Lower leg skin (tissue), 4 donors: ENCODE results near the gene A2M. TPM values are rescaled to one million over a fixed set of nuclear protein-coding genes. Genes with fewer than 3 reads are reported as not detected.

ENCODE experiments used
- DNase-seq, 2 donors: peaks; one replicate each; pipeline ENCODE4 v3.0.0-alpha.2; 2019; ENCODE audit warnings: low spot score in 2 of 2
- H3K4me3 ChIP-seq: fragments of 200-600 bp; sonication (generic); 2 replicates; pipeline ENCODE4 v1.5.1; 2017; ENCODE audit warnings: mild to moderate bottlenecking, low read depth; ENCODE audit not compliant: poor library complexity, severe bottlenecking
- POLR2A ChIP-seq, 2 donors: fragments of 450-650 bp; IDR thresholded peaks; one replicate each; pipeline ENCODE4 v1.6.1; 2016 to 2017; ENCODE audit warnings: antibody characterized with exemption in 2 of 2, mild to moderate bottlenecking in 1 of 2, moderate library complexity in 1 of 2
- WGBS, 2 donors: methylation state at CpG; one replicate each; pipeline ENCODE4 v1.1.5; 2018; 5-methylcytosine and 5-hydroxymethylcytosine counted together
- intact Hi-C: fragments of 100-400 bp; cut with DNase I; formaldehyde crosslinking; loops from one replicate; pipeline ENCODE4 v1.15.0; 2023; ENCODE audit warnings: low total_unique reads
- total RNA-seq, 4 donors: library from RNA; depleted of rRNA; stranded (reverse); fragments of >200 nt; gene quantifications; one replicate each; pipeline ENCODE4 v1.1.0, GENCODE V29; 2016
- TF ChIP-seq, protein P1 (sequence below), 3 donors: fragments of 450-650 bp; IDR thresholded peaks; one replicate each; pipeline ENCODE4 v1.5.1; 2016; ENCODE audit warnings: antibody characterized with exemption in 3 of 3, mild to moderate bottlenecking in 3 of 3, moderate library complexity in 2 of 3

Gene A2M
- 100 to 1,000 TPM in 1 of 4 donors, 10 to 100 TPM in 3; 32.9 to 123 (median 49.6) TPM for total RNA-seq

DNA sequence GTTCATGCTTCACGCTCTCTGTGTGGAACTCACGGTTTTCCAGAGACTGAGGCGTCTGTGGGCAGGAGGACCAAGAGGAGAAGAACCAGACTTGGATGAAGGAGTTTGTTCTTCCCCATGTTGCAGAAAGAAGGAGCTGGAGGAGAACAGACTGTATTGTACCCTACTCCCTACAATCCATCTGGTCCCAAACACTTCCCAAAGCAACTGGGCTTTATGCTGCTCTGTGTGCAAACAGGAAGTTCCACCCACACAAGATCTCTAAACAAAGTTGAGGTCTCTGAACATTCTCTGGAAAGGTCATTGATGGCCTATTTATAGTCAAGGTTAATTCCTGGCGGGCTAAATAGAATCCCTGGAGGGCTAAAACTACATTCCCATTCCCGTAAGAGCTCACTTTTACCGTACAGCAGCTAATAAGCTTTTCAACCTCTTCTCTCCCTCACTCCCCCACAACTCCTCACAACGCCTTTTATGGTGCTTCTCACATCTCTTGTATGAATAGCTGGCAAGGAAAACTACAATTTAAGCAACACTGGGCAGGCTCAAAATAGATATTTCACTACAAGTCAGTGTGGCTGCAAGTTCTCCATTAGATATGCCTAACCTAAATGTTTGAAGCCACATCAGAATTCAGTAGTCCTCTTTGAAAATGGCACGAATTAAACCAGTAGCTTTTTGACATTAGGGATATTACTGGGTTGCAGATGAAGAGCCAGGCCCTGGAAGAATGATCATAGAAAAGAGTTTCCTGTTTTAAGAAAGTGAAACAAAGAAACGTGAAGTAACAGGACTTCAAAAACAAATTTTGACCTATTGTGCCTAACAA is at the start of gene A2M:
Gene A2M (minus strand): TSS at position 189 of the 829 bp plus-strand sequence. CDS start 70 bp downstream, at position 119.
- intact Hi-C loops = no loop called here
- H3K4me3 ChIP-seq = no peak within 1 kb of the TSS
- 52 to 58% methylated on average over 9 of the region's 9 CpGs for WGBS, 2 donors
- TF ChIP-seq, protein P1, sequence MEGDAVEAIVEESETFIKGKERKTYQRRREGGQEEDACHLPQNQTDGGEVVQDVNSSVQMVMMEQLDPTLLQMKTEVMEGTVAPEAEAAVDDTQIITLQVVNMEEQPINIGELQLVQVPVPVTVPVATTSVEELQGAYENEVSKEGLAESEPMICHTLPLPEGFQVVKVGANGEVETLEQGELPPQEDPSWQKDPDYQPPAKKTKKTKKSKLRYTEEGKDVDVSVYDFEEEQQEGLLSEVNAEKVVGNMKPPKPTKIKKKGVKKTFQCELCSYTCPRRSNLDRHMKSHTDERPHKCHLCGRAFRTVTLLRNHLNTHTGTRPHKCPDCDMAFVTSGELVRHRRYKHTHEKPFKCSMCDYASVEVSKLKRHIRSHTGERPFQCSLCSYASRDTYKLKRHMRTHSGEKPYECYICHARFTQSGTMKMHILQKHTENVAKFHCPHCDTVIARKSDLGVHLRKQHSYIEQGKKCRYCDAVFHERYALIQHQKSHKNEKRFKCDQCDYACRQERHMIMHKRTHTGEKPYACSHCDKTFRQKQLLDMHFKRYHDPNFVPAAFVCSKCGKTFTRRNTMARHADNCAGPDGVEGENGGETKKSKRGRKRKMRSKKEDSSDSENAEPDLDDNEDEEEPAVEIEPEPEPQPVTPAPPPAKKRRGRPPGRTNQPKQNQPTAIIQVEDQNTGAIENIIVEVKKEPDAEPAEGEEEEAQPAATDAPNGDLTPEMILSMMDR (IDR thresholded peaks at IDR 0.05) = no peak
- no peak for TF ChIP-seq POLR2A (IDR thresholded peaks at IDR 0.05)
- DNase-seq = no peak

DNA sequence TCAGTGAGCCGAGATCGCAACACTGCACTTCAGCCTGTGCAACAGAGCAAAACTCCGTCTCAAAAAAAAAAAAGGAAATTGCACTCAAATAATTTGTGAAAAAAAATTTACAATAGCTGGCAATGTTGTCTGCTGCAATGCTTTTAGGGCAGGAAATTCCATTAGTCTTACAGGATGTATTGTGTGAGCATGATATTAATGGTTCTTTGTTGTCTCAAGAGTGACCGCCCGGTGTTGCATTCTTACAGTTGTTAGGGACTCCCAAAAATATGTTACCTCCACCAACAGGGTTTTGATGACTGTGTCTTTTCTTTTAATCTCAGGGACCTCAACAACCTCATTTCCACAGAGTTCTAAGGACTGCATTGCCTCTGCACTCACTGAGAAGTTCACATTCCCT is 47.7 kb upstream of the A2M start:
- TF ChIP-seq, protein P1 (IDR thresholded peaks at IDR 0.05) = no peak
- TF ChIP-seq POLR2A (IDR thresholded peaks at IDR 0.05) = no peak
- DNase-seq = no peak
- intact Hi-C loops = no loop called here
- WGBS, 2 donors = 66 to 73% methylated on average over 5 of the region's 5 CpGs
- H3K4me3 ChIP-seq = no peak overlapping the region

DNA sequence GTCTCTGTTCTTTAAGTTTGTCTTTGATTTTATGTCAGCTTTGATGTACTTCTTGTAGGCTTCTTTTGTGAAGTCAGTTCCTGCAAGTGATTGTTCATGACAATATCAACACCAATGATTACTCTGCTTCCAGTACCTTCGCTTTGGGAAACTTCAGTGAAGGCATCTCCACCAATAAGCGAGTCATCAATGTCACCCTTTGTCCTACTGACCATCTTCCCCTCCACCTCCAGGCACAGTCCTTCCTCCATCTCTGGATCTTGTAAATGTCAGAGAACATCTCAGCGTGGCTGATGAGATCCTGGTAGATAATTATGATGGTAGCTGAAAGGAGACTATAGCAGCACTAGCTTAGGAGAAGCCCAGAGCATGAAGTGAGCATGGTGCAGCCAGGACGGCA is 40.4 kb upstream of the A2M start:
- DNase-seq = no peak
- WGBS, 2 donors = 83 to 84% methylated on average over 4 of the region's 4 CpGs
- H3K4me3 ChIP-seq = no peak overlapping the region
- intact Hi-C loops = no loop called here
- TF ChIP-seq, protein P1 (IDR thresholded peaks at IDR 0.05) = no peak
- TF ChIP-seq POLR2A (IDR thresholded peaks at IDR 0.05) = no peak

DNA sequence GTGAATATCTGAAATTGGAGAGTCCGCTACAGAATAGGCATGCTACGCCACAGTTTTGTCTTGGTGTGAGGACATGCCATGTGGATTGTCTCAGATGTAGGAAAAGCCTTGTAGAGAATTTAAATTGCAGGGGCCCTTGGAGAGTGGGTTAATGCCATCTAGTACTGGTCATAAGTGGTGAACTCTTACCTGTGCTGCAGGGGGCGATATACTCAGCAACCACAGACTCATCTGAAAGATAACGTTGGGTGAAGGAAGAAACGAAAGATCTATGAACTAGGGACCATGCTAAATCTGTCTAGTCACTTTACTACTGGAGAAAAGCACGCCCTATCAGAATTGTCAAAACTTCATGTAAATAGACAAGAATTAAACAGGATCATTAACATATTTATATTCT is 33.7 kb upstream of the A2M start:
- WGBS, 2 donors = 71 to 79% methylated on average over 6 of the region's 6 CpGs
- intact Hi-C loops = no loop called here
- no peak for DNase-seq
- H3K4me3 ChIP-seq = no peak overlapping the region
- TF ChIP-seq POLR2A (IDR thresholded peaks at IDR 0.05) = no peak
- TF ChIP-seq, protein P1 (IDR thresholded peaks at IDR 0.05) = no peak

DNA sequence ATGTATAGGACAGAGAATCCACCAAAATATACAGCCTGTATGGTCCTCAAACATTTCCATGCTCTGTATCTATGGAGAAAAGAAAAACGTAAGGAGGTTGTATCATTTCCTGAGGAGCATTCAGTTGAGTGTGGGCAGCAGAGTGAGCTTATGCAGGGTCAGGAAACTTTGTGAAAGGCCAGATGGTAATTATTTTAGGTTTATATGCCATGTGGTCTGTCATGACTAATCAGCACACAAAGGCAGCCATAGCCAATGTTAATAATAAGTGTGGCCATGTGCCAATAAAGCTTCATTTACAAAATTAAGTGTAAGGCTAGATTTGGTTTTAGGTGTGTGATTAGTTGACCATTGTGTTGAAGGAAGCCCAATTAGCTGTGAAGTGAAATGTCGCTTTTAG is 33.2 kb upstream of the A2M start:
- 75 to 76% methylated on average over 2 of the region's 2 CpGs for WGBS, 2 donors
- no peak overlapping the region for H3K4me3 ChIP-seq
- no peak for DNase-seq
- TF ChIP-seq POLR2A (IDR thresholded peaks at IDR 0.05) = no peak
- TF ChIP-seq, protein P1 (IDR thresholded peaks at IDR 0.05) = no peak
- intact Hi-C loops = no loop called here
